Measurements from ENCODE around the gene PDGFA.

PDGFA gene

GRCh38 chr7:519484-520390 is at the start of gene PDGFA:
Gene PDGFA, minus strand, starts transcription at chr7:519846. Its CDS starts 845 bp downstream, at chr7:519001.
- peak within 1 kb of the TSS; percentile 89 for H3K4me3 ChIP-seq (ENCODE audit: insufficient read length, low read depth)
- TF ChIP-seq ZNF274 (IDR thresholded peaks at IDR 0.05; ENCODE audit: low read depth, low read length) (no peak), SUZ12 (IDR thresholded peaks at IDR 0.05; ENCODE audit: extremely low read depth, insufficient read depth, insufficient read length) (no peak), YY1 (IDR thresholded peaks at IDR 0.05; ENCODE audit: insufficient read depth, insufficient read length) (no peak)
- H3K4me1 ChIP-seq (ENCODE audit: insufficient read depth, insufficient read length): peaks cover 21% of the 10 kb centered on the region
- no peaks in the 10 kb centered on the region for H3K9me3 ChIP-seq (ENCODE audit: insufficient read depth, low read length)
- peaks cover 33% of the 10 kb centered on the region for H3K27me3 ChIP-seq (ENCODE audit: insufficient read depth, insufficient read length)
- H3K9ac ChIP-seq (ENCODE audit: insufficient read length, low read depth): peak within 1 kb of the TSS; percentile 98
- H3K36me3 ChIP-seq (ENCODE audit: insufficient read depth, insufficient read length, low read length): peaks cover 13% of the 10 kb centered on the region
- no peak for DNase-seq (ENCODE audit: low read depth, low spot score)

GRCh38 chr7:568031-568951 is 48.6 kb upstream of the PDGFA start:
- H3K9ac ChIP-seq (ENCODE audit: insufficient read length, low read depth): no peak overlapping the region
- DNase-seq (ENCODE audit: low read depth, low spot score): no peak
- no peak overlapping the region for H3K4me3 ChIP-seq (ENCODE audit: insufficient read length, low read depth)
- H3K36me3 ChIP-seq (ENCODE audit: insufficient read depth, insufficient read length, low read length): peaks cover 4% of the 10 kb centered on the region
- H3K4me1 ChIP-seq (ENCODE audit: insufficient read depth, insufficient read length): peaks cover 17% of the 10 kb centered on the region
- H3K9me3 ChIP-seq (ENCODE audit: insufficient read depth, low read length): no peaks in the 10 kb centered on the region
- no peaks in the 10 kb centered on the region for H3K27me3 ChIP-seq (ENCODE audit: insufficient read depth, insufficient read length)
- no peak for TF ChIP-seq YY1 (IDR thresholded peaks at IDR 0.05; ENCODE audit: insufficient read depth, insufficient read length)
- no peak for TF ChIP-seq SUZ12 (IDR thresholded peaks at IDR 0.05; ENCODE audit: extremely low read depth, insufficient read depth, insufficient read length)
- no peak for TF ChIP-seq ZNF274 (IDR thresholded peaks at IDR 0.05; ENCODE audit: low read depth, low read length)

DNA sequence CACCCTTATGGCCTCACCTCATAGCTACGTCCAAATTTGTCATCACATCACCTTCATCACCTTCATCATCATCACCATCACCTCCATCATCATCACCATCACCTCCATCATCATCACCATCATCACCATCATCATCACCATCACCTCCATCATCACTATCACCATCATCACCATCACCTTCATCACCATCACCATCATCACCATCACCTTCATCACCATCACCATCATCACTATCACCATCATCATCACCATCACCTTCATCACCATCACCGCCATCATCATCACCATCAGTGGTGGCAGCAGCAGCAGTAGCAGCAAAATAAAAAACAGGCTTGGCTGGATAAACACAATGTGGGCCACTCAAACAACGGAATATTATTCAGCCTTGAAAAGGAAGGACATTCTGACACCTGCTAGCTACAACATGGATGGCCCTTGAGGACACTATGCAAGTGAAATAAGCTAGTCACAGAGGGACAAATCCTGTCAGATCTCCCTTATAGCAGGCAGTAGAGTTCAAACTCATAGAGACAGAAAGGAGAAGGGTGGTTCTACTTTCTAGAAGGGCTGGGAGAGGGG is 47.7 kb upstream of the PDGFA start:
- Histone ChIP-seq H3K4me1 (ENCODE audit: insufficient read depth, insufficient read length) (peaks cover 14% of the 10 kb centered on the region), H3K36me3 (ENCODE audit: insufficient read depth, insufficient read length, low read length) (peaks cover 4% of the 10 kb centered on the region), H3K9ac (ENCODE audit: insufficient read length, low read depth) (no peak overlapping the region), H3K9me3 (ENCODE audit: insufficient read depth, low read length) (no peaks in the 10 kb centered on the region), H3K27me3 (ENCODE audit: insufficient read depth, insufficient read length) (no peaks in the 10 kb centered on the region), H3K4me3 (ENCODE audit: insufficient read length, low read depth) (no peak overlapping the region)
- no peak for DNase-seq (ENCODE audit: low read depth, low spot score)
- TF ChIP-seq SUZ12 (IDR thresholded peaks at IDR 0.05; ENCODE audit: extremely low read depth, insufficient read depth, insufficient read length) (no peak), ZNF274 (IDR thresholded peaks at IDR 0.05; ENCODE audit: low read depth, low read length) (no peak), YY1 (IDR thresholded peaks at IDR 0.05; ENCODE audit: insufficient read depth, insufficient read length) (no peak)

- no peak for TF ChIP-seq YY1 (IDR thresholded peaks at IDR 0.05; ENCODE audit: insufficient read depth, insufficient read length)
- TF ChIP-seq SUZ12 (IDR thresholded peaks at IDR 0.05; ENCODE audit: extremely low read depth, insufficient read depth, insufficient read length): no peak
- TF ChIP-seq ZNF274 (IDR thresholded peaks at IDR 0.05; ENCODE audit: low read depth, low read length): no peak
- peaks cover 4% of the 10 kb centered on the region for H3K36me3 ChIP-seq (ENCODE audit: insufficient read depth, insufficient read length, low read length)
- H3K4me3 ChIP-seq (ENCODE audit: insufficient read length, low read depth): no peak overlapping the region
- no peaks in the 10 kb centered on the region for H3K27me3 ChIP-seq (ENCODE audit: insufficient read depth, insufficient read length)
- peaks cover 14% of the 10 kb centered on the region for H3K4me1 ChIP-seq (ENCODE audit: insufficient read depth, insufficient read length)
- H3K9ac ChIP-seq (ENCODE audit: insufficient read length, low read depth): no peak overlapping the region
- H3K9me3 ChIP-seq (ENCODE audit: insufficient read depth, low read length): no peaks in the 10 kb centered on the region
- no peak for DNase-seq (ENCODE audit: low read depth, low spot score)
Observed at GRCh38 chr7:566100-566499, 46.5 kb upstream of the PDGFA start.

- Histone ChIP-seq H3K9me3 (ENCODE audit: insufficient read depth, low read length) (no peaks in the 10 kb centered on the region), H3K9ac (ENCODE audit: insufficient read length, low read depth) (no peak overlapping the region), H3K36me3 (ENCODE audit: insufficient read depth, insufficient read length, low read length) (peaks cover 4% of the 10 kb centered on the region), H3K27me3 (ENCODE audit: insufficient read depth, insufficient read length) (no peaks in the 10 kb centered on the region), H3K4me1 (ENCODE audit: insufficient read depth, insufficient read length) (peaks cover 12% of the 10 kb centered on the region), H3K4me3 (ENCODE audit: insufficient read length, low read depth) (no peak overlapping the region)
- no peak for DNase-seq (ENCODE audit: low read depth, low spot score)
- TF ChIP-seq ZNF274 (IDR thresholded peaks at IDR 0.05; ENCODE audit: low read depth, low read length): no peak
- no peak for TF ChIP-seq YY1 (IDR thresholded peaks at IDR 0.05; ENCODE audit: insufficient read depth, insufficient read length)
- TF ChIP-seq SUZ12 (IDR thresholded peaks at IDR 0.05; ENCODE audit: extremely low read depth, insufficient read depth, insufficient read length): no peak
Observed at GRCh38 chr7:564176-564865, 44.7 kb upstream of the PDGFA start.

DNA sequence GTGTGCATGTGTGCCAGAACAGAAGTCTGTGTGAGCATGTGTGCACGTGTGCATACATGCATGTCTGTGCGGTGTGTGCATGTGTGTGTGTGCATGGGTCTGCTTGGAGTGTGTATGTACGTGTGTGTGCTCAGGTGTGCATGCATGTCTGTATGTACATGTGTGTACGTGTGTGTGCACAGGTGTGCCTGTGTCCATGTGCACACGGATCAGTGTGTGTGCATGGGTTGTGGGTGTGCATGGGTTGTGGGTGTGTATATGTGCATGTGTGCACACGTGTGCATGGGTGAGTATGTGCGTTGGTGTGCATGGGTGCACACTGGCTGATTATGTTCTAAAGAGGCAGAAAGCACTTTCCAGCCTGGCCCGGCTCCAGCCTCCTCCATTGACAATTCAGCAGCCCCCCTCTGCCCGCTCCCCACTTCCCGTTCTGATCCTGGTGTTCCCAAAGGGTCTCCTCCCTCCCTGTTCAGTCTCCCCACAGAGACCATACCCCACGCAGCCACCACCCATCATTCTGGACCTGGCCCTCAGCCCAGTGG is 44.1 kb upstream of the PDGFA start:
- Histone ChIP-seq H3K4me3 (ENCODE audit: insufficient read length, low read depth) (no peak overlapping the region), H3K9me3 (ENCODE audit: insufficient read depth, low read length) (no peaks in the 10 kb centered on the region), H3K4me1 (ENCODE audit: insufficient read depth, insufficient read length) (peaks cover 9% of the 10 kb centered on the region), H3K9ac (ENCODE audit: insufficient read length, low read depth) (no peak overlapping the region), H3K36me3 (ENCODE audit: insufficient read depth, insufficient read length, low read length) (peaks cover 4% of the 10 kb centered on the region), H3K27me3 (ENCODE audit: insufficient read depth, insufficient read length) (no peaks in the 10 kb centered on the region)
- no peak for DNase-seq (ENCODE audit: low read depth, low spot score)
- TF ChIP-seq ZNF274 (IDR thresholded peaks at IDR 0.05; ENCODE audit: low read depth, low read length) (no peak), YY1 (IDR thresholded peaks at IDR 0.05; ENCODE audit: insufficient read depth, insufficient read length) (no peak), SUZ12 (IDR thresholded peaks at IDR 0.05; ENCODE audit: extremely low read depth, insufficient read depth, insufficient read length) (no peak)

Data from NT2/D1 (cell line).